H1 (cell line): ENCODE results near the gene NXF2. TPM values are rescaled to one million over a fixed set of nuclear protein-coding genes. Genes with fewer than 3 reads are reported as not detected.
"Not testable (repeated sequence)": the region's sequence is repeated elsewhere in the genome, so short reads cannot be mapped to it uniquely, and the experiment has no call there.

Experiments used
- CTCF ChIA-PET: fragments of 300-600 bp; sonication (Branson Sonifier 250); formaldehyde crosslinking; loops from one replicate; lab custom pipeline; 2021; ENCODE audit not compliant: partially characterized antibody; lab: Charles Lee
- POLR2A ChIA-PET: fragments of 300-600 bp; sonication (Branson Sonifier 250); formaldehyde crosslinking; loops from one replicate; lab custom pipeline; 2021; ENCODE audit warnings: inconsistent platforms; ENCODE audit not compliant: partially characterized antibody; lab: Charles Lee
- DNase-seq, 2 experiments: peaks; one replicate each; pipeline versions ENCODE4 v3.0.0 to v3.0.0-alpha.2; 2010 to 2022; ENCODE audit warnings: low spot score in 2 of 2, low read depth in 1 of 2, mixed read lengths in 1 of 2
- FAIRE-seq: peaks from 2 replicates; lab custom pipeline; 2011; peaks lifted over from hg19 to GRCh38; lab: Jason Lieb, UNC
- H2AFZ ChIP-seq: 2 replicates; pipeline ENCODE4 v1.8.1; 2012; ENCODE audit warnings: low read length, inconsistent platforms
- H2AK5ac ChIP-seq: 2 replicates; pipeline ENCODE4 v1.6.1; 2013; ENCODE audit warnings: low read depth, low read length
- H2BK120ac ChIP-seq: replicated peaks from 2 replicates; pipeline ENCODE3; 2013; ENCODE audit warnings: low read depth, low read length, inconsistent platforms
- H2BK12ac ChIP-seq: 2 replicates; pipeline ENCODE4 v1.6.1; 2013; ENCODE audit warnings: low read depth, low read length
- H2BK15ac ChIP-seq: 2 replicates; pipeline ENCODE4 v1.6.1; 2013; ENCODE audit warnings: low read length
- H2BK20ac ChIP-seq: 2 replicates; pipeline ENCODE4 v1.6.1; 2013; ENCODE audit warnings: low read length
- H2BK5ac ChIP-seq: 2 replicates; pipeline ENCODE4 v1.6.1; 2013; ENCODE audit warnings: low read depth, low read length
- H3K14ac ChIP-seq: 2 replicates; pipeline ENCODE4 v1.6.1; 2013; ENCODE audit warnings: inconsistent platforms; ENCODE audit not compliant: insufficient read length
- H3K18ac ChIP-seq: 2 replicates; pipeline ENCODE4 v1.6.1; 2013; ENCODE audit warnings: low read length; ENCODE audit errors: extremely low read depth
- H3K23ac ChIP-seq: 2 replicates; pipeline ENCODE4 v1.6.1; 2013; ENCODE audit warnings: inconsistent platforms; ENCODE audit not compliant: insufficient read length
- H3K23me2 ChIP-seq: 2 replicates; pipeline ENCODE4 v1.6.1; 2013; ENCODE audit warnings: low read depth, low read length
- H3K27ac ChIP-seq: 2 replicates; pipeline ENCODE4 v1.6.1; 2011; ENCODE audit warnings: low read depth, low read length, inconsistent platforms
- H3K27me3 ChIP-seq, 4 experiments: replicated peaks in 1 of 4; 1 replicate in 1 of 4; 2 replicates in 3 of 4; pipeline versions ENCODE4 v1.6.1 to v1.8.1; 2011 to 2013; ENCODE audit warnings: low read length in 3 of 4, mild to moderate bottlenecking in 3 of 4, inconsistent platforms in 2 of 4, mixed read lengths in 2 of 4, moderate library complexity in 1 of 4; ENCODE audit not compliant: control insufficient read depth in 3 of 4, insufficient read depth in 3 of 4; ENCODE audit errors: extremely low read depth in 1 of 4
- H3K36me3 ChIP-seq, 4 experiments: 2 replicates each; pipeline versions ENCODE4 v1.6.1 to v1.8.1; 2011 to 2013; ENCODE audit warnings: mild to moderate bottlenecking in 4 of 4, low read length in 3 of 4, moderate library complexity in 2 of 4, control low read depth in 1 of 4, inconsistent platforms in 1 of 4; ENCODE audit not compliant: insufficient read depth in 4 of 4, control insufficient read depth in 2 of 4
- H3K4ac ChIP-seq: replicated peaks from 2 replicates; pipeline ENCODE3; 2013; ENCODE audit warnings: low read length, low read depth, mixed read lengths, inconsistent platforms; ENCODE audit not compliant: insufficient read length
- H3K4me1 ChIP-seq, 4 experiments: replicated peaks in 1 of 4; 1 replicate in 1 of 4; 2 replicates in 3 of 4; pipeline versions ENCODE4 v1.6.1 to v1.8.1; 2011 to 2013; ENCODE audit warnings: low read length in 3 of 4, inconsistent platforms in 2 of 4, mixed read lengths in 1 of 4; ENCODE audit not compliant: insufficient read depth in 4 of 4, control insufficient read depth in 3 of 4
- H3K4me2 ChIP-seq, 2 experiments: 2 replicates each; pipeline versions ENCODE4 v1.6.1 to v1.8.1; 2011 to 2013; ENCODE audit warnings: low read depth in 2 of 2, low read length in 2 of 2, control low read depth in 1 of 2, inconsistent platforms in 1 of 2, mild to moderate bottlenecking in 1 of 2; ENCODE audit not compliant: insufficient read depth in 1 of 2
- H3K4me3 ChIP-seq, 4 experiments: fragments of 200-600, 300-600 bp in 1 of 4; sonication (generic), shearing (Covaris generic), sonication (Bioruptor Twin) in 1 of 4; 2 replicates each; pipeline versions ENCODE4 v1.5.1 to v1.8.1; 2011 to 2016; ENCODE audit warnings: low read length in 4 of 4, low read depth in 3 of 4, control low read depth in 2 of 4, inconsistent platforms in 2 of 4, mild to moderate bottlenecking in 2 of 4, mixed read lengths in 1 of 4, moderate library complexity in 1 of 4; ENCODE audit not compliant: insufficient read depth in 2 of 4; ENCODE audit errors: extremely low read depth in 1 of 4
- H3K56ac ChIP-seq: replicated peaks from 2 replicates; pipeline ENCODE3; 2013; ENCODE audit warnings: low read depth, mild to moderate bottlenecking, mixed read lengths, low read length, inconsistent platforms; ENCODE audit not compliant: insufficient read length
- H3K79me1 ChIP-seq: 2 replicates; pipeline ENCODE4 v1.6.1; 2013; ENCODE audit warnings: low read depth, low read length, control low read depth
- H3K79me2 ChIP-seq, 2 experiments: 2 replicates each; pipeline versions ENCODE4 v1.6.1 to v1.8.1; 2012 to 2013; ENCODE audit warnings: low read length in 2 of 2, mild to moderate bottlenecking in 2 of 2, inconsistent platforms in 1 of 2; ENCODE audit not compliant: insufficient read depth in 2 of 2, control insufficient read depth in 1 of 2
- H3K9ac ChIP-seq, 4 experiments: replicated peaks in 1 of 4; 1 replicate in 1 of 4; 2 replicates in 3 of 4; pipeline versions ENCODE4 v1.6.1 to v1.8.1; 2011 to 2013; ENCODE audit warnings: low read depth in 3 of 4, low read length in 3 of 4, control low read depth in 2 of 4, mild to moderate bottlenecking in 2 of 4, moderate library complexity in 2 of 4, inconsistent platforms in 1 of 4; ENCODE audit errors: extremely low read depth in 1 of 4
- H3K9me3 ChIP-seq, 2 experiments: 2 replicates each; pipeline versions ENCODE4 v1.6.1 to v1.8.1; 2012 to 2013; ENCODE audit warnings: mild to moderate bottlenecking in 2 of 2, moderate library complexity in 2 of 2, control low read depth in 1 of 2, inconsistent platforms in 1 of 2, low read depth in 1 of 2, low read length in 1 of 2, mixed read lengths in 1 of 2; ENCODE audit not compliant: insufficient read depth in 2 of 2
- H4K20me1 ChIP-seq, 2 experiments: replicated peaks in 1 of 2; 2 replicates each; pipeline versions ENCODE3 to v1.8.1; 2011 to 2013; ENCODE audit warnings: inconsistent platforms in 2 of 2, low read length in 2 of 2, mild to moderate bottlenecking in 1 of 2; ENCODE audit not compliant: insufficient read depth in 2 of 2, control insufficient read depth in 1 of 2
- H4K5ac ChIP-seq: 2 replicates; pipeline ENCODE4 v1.6.1; 2013; ENCODE audit warnings: low read length, low read depth, mixed read lengths, inconsistent platforms; ENCODE audit not compliant: insufficient read length
- H4K8ac ChIP-seq: 2 replicates; pipeline ENCODE4 v1.8.0; 2013; ENCODE audit warnings: mild to moderate bottlenecking, moderate library complexity, low read length, inconsistent platforms; ENCODE audit not compliant: insufficient read depth; ENCODE audit errors: extremely low read depth
- H4K91ac ChIP-seq: replicated peaks from 2 replicates; pipeline ENCODE3; 2013; ENCODE audit warnings: low read length, mixed read lengths, inconsistent platforms; ENCODE audit not compliant: insufficient read length
- WGBS, 2 experiments: shearing (Covaris generic) in 1 of 2; methylation state at CpG; one replicate each; pipeline versions ENCODE4 v1.1.6 to v1.1.7; 2013 to 2015; ENCODE audit warnings: low lambda C conversion rate in 2 of 2, mixed read lengths in 2 of 2, inconsistent platforms in 1 of 2, low coverage in 1 of 2, missing lambda C conversion rate in 1 of 2; ENCODE audit not compliant: insufficient replicate concordance in 2 of 2, insufficient coverage in 1 of 2, insufficient read length in 1 of 2; ENCODE audit errors: extremely low coverage in 1 of 2, missing lambda C conversion rate in 1 of 2; 5-methylcytosine and 5-hydroxymethylcytosine counted together
- polyA plus RNA-seq, 7 experiments: library from polyadenylated mRNA; depleted of rRNA in 3 of 7; stranded (reverse) in 5 of 7; unstranded in 2 of 7; fragments of >200 nt in 5 of 7; fragments of 200-250 nt in 2 of 7; gene quantifications; 1 replicate in 5 of 7; 2 replicates in 1 of 7; 4 replicates in 1 of 7; pipeline versions ENCODE4 v1.2.1 to v1.2.3, GENCODE V29; 2011 to 2013; ENCODE audit warnings: missing spikeins in 2 of 7, mixed read lengths in 2 of 7
- total RNA-seq: library from RNA; stranded (reverse); fragmentation: NEBNext Ultra II Directional; extraction: Animal tissue kit (Norgen Biotek cat#: 25700); gene quantifications from 2 replicates; pipeline ENCODE4 v1.2.1, GENCODE V29; 2021

NXF2 gene
- total and polyA plus RNA-seq, 2 of the 8 experiments (the other 6 are each of a cell fraction or from before 2014, with no cell fraction given), result not detected

GRCh38 chrX:102216497-102216896 is 30.5 kb upstream of the NXF2 start:
- not testable (repeated sequence) for H3K18ac ChIP-seq
- no CpG with 5 or more reads among the region's 3 CpGs for WGBS, 2 experiments

DNA sequence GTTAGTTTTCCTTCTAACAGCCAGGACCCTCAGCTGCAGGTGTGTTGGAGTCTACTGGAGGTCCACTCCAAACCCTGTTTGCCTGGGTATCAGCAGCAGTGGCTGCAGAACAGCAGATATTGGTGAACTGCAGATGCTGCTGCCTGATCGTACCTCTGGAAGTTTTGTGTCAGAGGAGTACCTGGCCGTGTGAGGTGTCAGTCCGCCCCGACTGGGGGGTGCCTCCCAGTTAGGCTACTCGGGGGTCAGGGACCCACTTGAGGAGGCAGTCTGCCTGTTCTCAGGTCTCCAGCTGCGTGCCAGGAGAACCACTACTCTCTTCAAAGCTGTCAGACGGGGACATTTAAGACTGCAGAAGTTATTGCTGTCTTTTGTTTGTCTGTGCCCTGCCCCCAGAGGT is 11.3 kb upstream of the NXF2 start:
- H3K4me2 ChIP-seq, H4K8ac ChIP-seq, H2BK12ac ChIP-seq, H2BK5ac ChIP-seq, H3K27ac ChIP-seq, FAIRE-seq, H4K20me1 ChIP-seq, H4K91ac ChIP-seq, H3K4me1 ChIP-seq, DNase-seq, H3K56ac ChIP-seq, H3K23ac ChIP-seq, CTCF ChIA-PET, H4K5ac ChIP-seq, H3K23me2 ChIP-seq, H3K79me1 ChIP-seq, H3K4ac ChIP-seq, H3K27me3 ChIP-seq, H3K4me3 ChIP-seq, POLR2A ChIA-PET, H2AFZ ChIP-seq, H3K9ac ChIP-seq, H3K9me3 ChIP-seq, H3K79me2 ChIP-seq, H2AK5ac ChIP-seq, H2BK120ac ChIP-seq, H2BK15ac ChIP-seq, H3K18ac ChIP-seq, H3K14ac ChIP-seq, H3K36me3 ChIP-seq, H2BK20ac ChIP-seq: not testable (repeated sequence)
- no CpG with 5 or more reads among the region's 7 CpGs for WGBS, 2 experiments

More at GRCh38 chrX:102216497-102216896, 30.5 kb upstream of the NXF2 start:
- H2AFZ ChIP-seq, H3K27me3 ChIP-seq, H3K23ac ChIP-seq, H4K5ac ChIP-seq, H3K4me2 ChIP-seq, H4K91ac ChIP-seq, H2BK12ac ChIP-seq, FAIRE-seq, H3K27ac ChIP-seq, H3K9ac ChIP-seq, H3K56ac ChIP-seq, H3K4ac ChIP-seq, H3K9me3 ChIP-seq, H3K14ac ChIP-seq, H2BK5ac ChIP-seq, H3K23me2 ChIP-seq, CTCF ChIA-PET, H2AK5ac ChIP-seq, H3K4me1 ChIP-seq, POLR2A ChIA-PET, H3K36me3 ChIP-seq, H4K20me1 ChIP-seq, H3K79me2 ChIP-seq, H3K79me1 ChIP-seq, H4K8ac ChIP-seq, H3K4me3 ChIP-seq, H2BK20ac ChIP-seq, H2BK120ac ChIP-seq, H2BK15ac ChIP-seq, DNase-seq: not testable (repeated sequence)
